ENCODE results near the gene STARD5. TPM values are rescaled to one million over a fixed set of nuclear protein-coding genes. Genes with fewer than 3 reads are reported as not detected.

The STARD5 gene
- total RNA-seq, 1 experiment from 2014 or later = 0.41 TPM

- ChIA-PET CTCF (no interaction called here), POLR2A (ENCODE audit: unreplicated experiment) (no interaction called here)
- intact Hi-C loops (cut with micrococcal nuclease; ENCODE audit: unreplicated experiment) = no loop called here
- no peak overlapping the region for H3K27ac ChIP-seq
- no peaks in the 10 kb centered on the region for H3K36me3 ChIP-seq (ENCODE audit: low read depth)
- H3K9me2 ChIP-seq (ENCODE audit: insufficient read depth) = no peaks in the 10 kb centered on the region
- H3K4me3 ChIP-seq = no peak overlapping the region
- H2AFZ ChIP-seq = no peak overlapping the region
- TF ChIP-seq EZH2 (IDR thresholded peaks at IDR 0.05; ENCODE audit: low read depth) = no peak
- TF ChIP-seq, protein P1, sequence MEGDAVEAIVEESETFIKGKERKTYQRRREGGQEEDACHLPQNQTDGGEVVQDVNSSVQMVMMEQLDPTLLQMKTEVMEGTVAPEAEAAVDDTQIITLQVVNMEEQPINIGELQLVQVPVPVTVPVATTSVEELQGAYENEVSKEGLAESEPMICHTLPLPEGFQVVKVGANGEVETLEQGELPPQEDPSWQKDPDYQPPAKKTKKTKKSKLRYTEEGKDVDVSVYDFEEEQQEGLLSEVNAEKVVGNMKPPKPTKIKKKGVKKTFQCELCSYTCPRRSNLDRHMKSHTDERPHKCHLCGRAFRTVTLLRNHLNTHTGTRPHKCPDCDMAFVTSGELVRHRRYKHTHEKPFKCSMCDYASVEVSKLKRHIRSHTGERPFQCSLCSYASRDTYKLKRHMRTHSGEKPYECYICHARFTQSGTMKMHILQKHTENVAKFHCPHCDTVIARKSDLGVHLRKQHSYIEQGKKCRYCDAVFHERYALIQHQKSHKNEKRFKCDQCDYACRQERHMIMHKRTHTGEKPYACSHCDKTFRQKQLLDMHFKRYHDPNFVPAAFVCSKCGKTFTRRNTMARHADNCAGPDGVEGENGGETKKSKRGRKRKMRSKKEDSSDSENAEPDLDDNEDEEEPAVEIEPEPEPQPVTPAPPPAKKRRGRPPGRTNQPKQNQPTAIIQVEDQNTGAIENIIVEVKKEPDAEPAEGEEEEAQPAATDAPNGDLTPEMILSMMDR (conservative IDR thresholded peaks at IDR 0.05) = no peak
- H3K9me3 ChIP-seq (ENCODE audit: insufficient read depth, low read depth) = no peaks in the 10 kb centered on the region
- DNase-seq = no peak
- H3K4me1 ChIP-seq (replicated peaks; ENCODE audit: insufficient read depth) = no peaks in the 10 kb centered on the region
- H3K4me2 ChIP-seq = peak overlapping the region; percentile 33; the same call in 1 of the 2 replicates
- H4K20me1 ChIP-seq (ENCODE audit: insufficient read depth) = no peaks in the 10 kb centered on the region
- peaks cover 3% of the 10 kb centered on the region; the same call in 1 of the 2 replicates for H3K27me3 ChIP-seq (ENCODE audit: insufficient read depth, low read depth)
- H3F3A ChIP-seq (ENCODE audit: insufficient read depth, low read depth) = no peaks in the 10 kb centered on the region
- no TSS peak for BruUV-seq (replicated peaks)
- no peaks in the 10 kb centered on the region for H3K79me2 ChIP-seq (ENCODE audit: low read depth)
These were observed 10.3 kb downstream of the STARD5 start for GRCh38 chr15:81313686-81314085.

DNA sequence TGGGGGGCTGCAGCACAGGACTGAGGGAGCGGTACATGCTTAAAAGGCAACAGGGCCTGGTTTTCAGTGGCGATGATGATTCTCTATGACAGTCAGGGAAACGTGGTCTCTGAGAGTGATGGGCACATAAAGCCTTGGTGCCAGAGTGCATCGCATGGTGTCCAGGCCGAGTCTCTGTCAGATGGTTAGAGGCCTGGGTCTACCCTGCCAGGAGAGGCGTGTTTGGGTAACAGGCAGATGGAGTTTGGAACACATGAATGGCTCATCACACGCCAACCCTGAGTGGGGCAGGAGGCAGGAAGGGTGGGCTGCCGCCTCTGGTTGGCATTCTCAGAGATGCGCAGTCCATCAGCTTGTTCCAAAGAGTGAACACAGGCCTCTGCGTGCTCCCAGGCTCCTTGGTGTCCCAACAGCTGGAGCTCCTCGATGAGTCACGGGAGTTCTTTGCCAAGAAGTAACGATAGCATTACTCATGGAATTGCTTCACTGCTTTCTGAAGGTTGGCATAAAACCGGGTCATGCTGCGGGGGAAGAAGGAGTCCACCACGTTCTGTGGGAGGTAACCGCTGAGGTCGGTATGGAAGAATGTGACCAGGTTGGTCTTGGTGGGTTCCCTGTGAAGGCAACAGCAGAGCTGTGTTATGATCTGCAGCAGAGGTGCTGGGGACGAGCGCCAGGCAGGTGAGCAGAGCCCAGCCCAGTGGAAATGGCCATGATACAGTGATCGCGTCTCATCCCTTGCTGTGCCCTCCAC lies 11.0 kb downstream of the STARD5 start:
- ChIA-PET POLR2A (ENCODE audit: unreplicated experiment) (interaction anchor here (0.6 kb wide), 1 partner anchor 10 kb away, joined by 3 read pairs; no protein-coding TSS in a partner anchor), CTCF (no interaction called here)
- Histone ChIP-seq H3K4me2 (peak overlapping the region; percentile 33; the same call in 1 of the 2 replicates), H3K27ac (no peak overlapping the region), H3K4me3 (no peak overlapping the region), H3K9me2 (ENCODE audit: insufficient read depth) (no peaks in the 10 kb centered on the region), H2AFZ (no peak overlapping the region), H3F3A (ENCODE audit: insufficient read depth, low read depth) (no peaks in the 10 kb centered on the region), H3K4me1 (replicated peaks; ENCODE audit: insufficient read depth) (no peaks in the 10 kb centered on the region), H4K20me1 (ENCODE audit: insufficient read depth) (no peaks in the 10 kb centered on the region), H3K79me2 (ENCODE audit: low read depth) (no peaks in the 10 kb centered on the region), H3K27me3 (ENCODE audit: insufficient read depth, low read depth) (no peaks in the 10 kb centered on the region; the same call in 1 of the 2 replicates), H3K36me3 (ENCODE audit: low read depth) (no peaks in the 10 kb centered on the region), H3K9me3 (ENCODE audit: insufficient read depth, low read depth) (no peaks in the 10 kb centered on the region)
- intact Hi-C loops (cut with micrococcal nuclease; ENCODE audit: unreplicated experiment) = no loop called here
- DNase-seq = peak; percentile 75 to 85
- no peak for TF ChIP-seq EZH2 (IDR thresholded peaks at IDR 0.05; ENCODE audit: low read depth)
- TF ChIP-seq, protein P1 (conservative IDR thresholded peaks at IDR 0.05) = no peak
- no TSS peak for BruUV-seq (replicated peaks)

DNA sequence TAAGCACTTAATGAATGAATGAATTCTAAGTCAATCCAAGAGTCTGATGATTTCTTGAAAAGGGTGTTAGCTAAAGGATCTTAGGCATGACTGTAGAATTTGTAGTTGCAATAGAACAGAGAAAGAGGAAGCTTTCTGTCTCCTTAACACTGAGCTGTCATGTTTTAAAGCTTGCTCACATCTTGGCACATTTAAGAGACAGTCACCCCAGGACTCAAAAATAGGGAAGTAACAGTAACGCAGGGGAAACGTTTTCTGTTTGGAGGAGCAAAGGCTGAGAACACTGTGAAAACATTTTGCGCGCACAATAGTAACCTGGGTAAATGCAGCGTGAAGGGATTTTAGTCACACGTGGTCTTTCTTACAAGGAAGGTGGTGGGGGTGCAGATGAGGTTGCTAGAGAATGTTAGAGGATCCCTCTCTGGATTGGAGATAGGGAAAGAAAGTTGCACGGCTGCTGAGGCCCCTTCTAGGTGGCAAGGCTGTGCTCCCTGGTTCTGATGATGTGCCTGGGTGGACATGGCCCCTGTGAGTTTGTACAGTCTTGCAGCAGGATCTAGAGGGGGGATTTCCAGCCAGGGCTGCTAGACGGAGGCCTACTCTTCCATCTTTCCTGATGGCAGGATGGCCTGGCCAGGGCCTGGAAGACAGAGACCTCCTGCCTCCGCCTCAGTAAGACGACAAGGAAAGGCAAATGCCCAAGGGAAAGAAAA lies 12.0 kb downstream of the STARD5 start:
- no peak overlapping the region for H3K4me2 ChIP-seq
- no peak overlapping the region for H3K4me3 ChIP-seq
- no peaks in the 10 kb centered on the region for H3K27me3 ChIP-seq (ENCODE audit: insufficient read depth, low read depth)
- no peak overlapping the region for H2AFZ ChIP-seq
- ChIA-PET POLR2A (ENCODE audit: unreplicated experiment) (no interaction called here), CTCF (no interaction called here)
- H3K27ac ChIP-seq = no peak overlapping the region
- H3K4me1 ChIP-seq (replicated peaks; ENCODE audit: insufficient read depth) = no peaks in the 10 kb centered on the region
- BruUV-seq (replicated peaks) = no TSS peak
- no peaks in the 10 kb centered on the region for H3K36me3 ChIP-seq (ENCODE audit: low read depth)
- DNase-seq = no peak
- no peaks in the 10 kb centered on the region for H4K20me1 ChIP-seq (ENCODE audit: insufficient read depth)
- H3K79me2 ChIP-seq (ENCODE audit: low read depth) = no peaks in the 10 kb centered on the region
- H3K9me3 ChIP-seq (ENCODE audit: insufficient read depth, low read depth) = no peaks in the 10 kb centered on the region
- H3F3A ChIP-seq (ENCODE audit: insufficient read depth, low read depth) = no peaks in the 10 kb centered on the region
- intact Hi-C loops (cut with micrococcal nuclease; ENCODE audit: unreplicated experiment) = no loop called here
- H3K9me2 ChIP-seq (ENCODE audit: insufficient read depth) = no peaks in the 10 kb centered on the region
- TF ChIP-seq, protein P1 (conservative IDR thresholded peaks at IDR 0.05) = no peak
- no peak for TF ChIP-seq EZH2 (IDR thresholded peaks at IDR 0.05; ENCODE audit: low read depth)

Measured in PC-9 (cell line).